ENCODE measurements around the gene ZNF784.

DNA sequence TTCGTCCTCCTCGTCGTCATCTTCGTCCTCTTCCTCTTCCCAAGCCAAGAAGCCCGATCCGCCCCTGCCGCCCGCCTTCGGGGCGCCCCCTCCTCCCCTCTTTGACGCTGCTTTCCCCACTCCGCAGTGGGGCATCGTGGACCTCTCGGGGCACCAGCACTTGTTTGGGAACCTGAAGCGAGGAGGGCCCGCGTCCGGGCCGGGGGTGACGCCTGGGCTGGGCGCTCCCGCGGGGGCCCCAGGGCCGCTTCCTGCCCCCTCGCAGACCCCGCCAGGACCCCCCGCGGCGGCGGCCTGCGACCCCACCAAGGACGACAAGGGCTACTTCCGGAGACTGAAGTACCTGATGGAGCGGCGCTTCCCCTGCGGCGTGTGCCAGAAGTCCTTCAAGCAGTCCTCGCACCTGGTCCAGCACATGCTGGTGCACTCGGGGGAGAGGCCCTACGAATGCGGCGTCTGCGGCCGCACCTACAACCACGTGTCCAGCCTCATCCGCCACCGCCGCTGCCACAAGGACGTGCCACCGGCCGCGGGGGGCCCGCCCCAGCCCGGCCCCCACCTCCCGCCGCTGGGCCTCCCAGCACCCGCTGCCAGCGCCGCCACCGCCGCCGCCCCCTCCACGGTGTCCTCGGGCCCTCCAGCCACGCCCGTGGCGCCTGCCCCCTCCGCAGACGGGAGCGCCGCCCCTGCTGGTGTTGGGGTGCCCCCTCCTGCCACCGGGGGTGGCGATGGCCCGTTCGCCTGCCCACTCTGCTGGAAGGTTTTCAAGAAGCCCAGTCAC lies 10.2 kb downstream of the ZNF784 start:
- TF ChIP-seq, protein P1, sequence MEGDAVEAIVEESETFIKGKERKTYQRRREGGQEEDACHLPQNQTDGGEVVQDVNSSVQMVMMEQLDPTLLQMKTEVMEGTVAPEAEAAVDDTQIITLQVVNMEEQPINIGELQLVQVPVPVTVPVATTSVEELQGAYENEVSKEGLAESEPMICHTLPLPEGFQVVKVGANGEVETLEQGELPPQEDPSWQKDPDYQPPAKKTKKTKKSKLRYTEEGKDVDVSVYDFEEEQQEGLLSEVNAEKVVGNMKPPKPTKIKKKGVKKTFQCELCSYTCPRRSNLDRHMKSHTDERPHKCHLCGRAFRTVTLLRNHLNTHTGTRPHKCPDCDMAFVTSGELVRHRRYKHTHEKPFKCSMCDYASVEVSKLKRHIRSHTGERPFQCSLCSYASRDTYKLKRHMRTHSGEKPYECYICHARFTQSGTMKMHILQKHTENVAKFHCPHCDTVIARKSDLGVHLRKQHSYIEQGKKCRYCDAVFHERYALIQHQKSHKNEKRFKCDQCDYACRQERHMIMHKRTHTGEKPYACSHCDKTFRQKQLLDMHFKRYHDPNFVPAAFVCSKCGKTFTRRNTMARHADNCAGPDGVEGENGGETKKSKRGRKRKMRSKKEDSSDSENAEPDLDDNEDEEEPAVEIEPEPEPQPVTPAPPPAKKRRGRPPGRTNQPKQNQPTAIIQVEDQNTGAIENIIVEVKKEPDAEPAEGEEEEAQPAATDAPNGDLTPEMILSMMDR (IDR thresholded peaks at IDR 0.05), result no peak
- TF ChIP-seq POLR2A (IDR thresholded peaks at IDR 0.05) (no peak), EP300 (IDR thresholded peaks at IDR 0.05) (no peak)
